Measurements from ENCODE around the gene HDAC7.

Gene HDAC7

DNA sequence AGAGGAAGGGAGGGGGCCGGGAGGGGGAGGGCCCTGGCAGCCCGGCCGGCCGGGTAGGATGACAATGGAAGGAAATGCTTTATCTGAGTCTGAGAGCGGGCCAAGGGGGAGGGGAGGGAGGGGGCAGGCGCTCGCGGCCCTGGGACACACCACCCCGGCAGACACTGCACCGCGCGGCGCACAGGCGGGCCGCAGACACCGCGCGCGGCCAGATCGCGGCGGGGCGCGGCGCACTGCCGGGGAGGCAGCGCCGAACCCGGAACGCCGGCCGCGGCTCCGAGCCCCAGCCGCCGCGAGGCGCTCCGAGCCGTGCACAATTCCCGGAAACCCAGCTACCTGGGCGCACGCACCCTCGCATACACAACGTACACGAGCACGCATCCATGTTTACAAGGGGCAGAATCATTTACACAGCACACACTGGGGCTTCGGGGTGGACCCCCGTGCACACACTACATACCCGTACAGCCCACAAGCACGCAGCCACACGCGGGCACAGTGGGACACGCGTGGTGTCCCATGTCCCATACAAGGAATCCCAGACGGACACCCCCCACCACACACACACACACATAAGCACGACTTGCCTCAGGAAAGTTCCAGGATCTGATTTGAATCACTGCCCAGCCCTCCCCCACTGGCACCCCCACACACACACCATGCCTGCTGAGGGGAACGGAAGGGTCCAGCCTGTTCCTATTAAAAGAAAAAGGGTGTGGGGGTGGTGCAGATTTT is at the start of gene HDAC7:
HDAC7 (minus strand) TSS at position 8 of the 735 bp plus-strand sequence. CDS start 118 bp downstream, outside the sequence.
- DNase-seq = peak; percentile 83

DNA sequence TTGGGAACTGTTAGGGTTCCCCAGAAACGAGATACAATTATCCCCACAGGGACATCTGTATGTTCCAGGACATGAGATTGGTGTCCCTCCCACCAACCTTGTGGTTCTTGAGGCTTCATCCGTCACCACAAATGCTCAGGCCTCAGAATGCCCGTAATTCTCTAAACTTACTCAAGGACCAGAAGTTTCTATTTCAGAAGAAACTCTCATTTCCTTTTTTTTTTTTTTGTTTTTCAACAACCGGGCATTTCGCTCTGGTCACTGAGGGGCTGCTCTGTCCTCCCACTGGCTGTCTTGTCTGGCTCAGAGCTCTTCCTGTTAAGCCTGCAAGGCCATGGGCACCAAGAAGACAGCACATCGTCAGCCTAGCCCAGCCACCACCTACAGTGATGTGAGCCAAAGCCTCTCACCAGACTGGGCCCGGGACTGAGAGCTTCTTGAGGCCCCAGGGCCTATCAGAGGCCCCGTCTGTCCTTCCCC is 48.9 kb upstream of the HDAC7 start:
- no peak for DNase-seq

DNA sequence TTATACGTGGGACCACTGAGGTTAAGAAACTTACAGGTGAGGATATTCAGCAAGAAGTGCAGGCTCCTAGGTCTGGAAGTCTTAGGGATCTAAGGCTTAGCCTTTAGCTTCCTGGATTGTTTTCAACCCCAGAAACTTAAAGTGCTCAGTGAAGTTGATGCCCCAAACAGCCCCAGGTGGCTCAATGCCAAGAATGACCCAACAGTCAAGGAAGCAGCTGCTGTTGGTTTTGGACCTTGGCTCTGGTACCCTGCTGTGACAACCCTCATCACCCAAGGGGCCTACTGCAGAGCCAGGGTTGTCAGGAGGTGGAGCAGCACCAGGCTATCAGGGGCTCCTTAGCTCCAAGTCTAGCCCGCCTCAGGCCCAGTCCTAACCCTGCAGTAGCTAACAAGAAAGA is 48.3 kb upstream of the HDAC7 start:
- DNase-seq = no peak

DNA sequence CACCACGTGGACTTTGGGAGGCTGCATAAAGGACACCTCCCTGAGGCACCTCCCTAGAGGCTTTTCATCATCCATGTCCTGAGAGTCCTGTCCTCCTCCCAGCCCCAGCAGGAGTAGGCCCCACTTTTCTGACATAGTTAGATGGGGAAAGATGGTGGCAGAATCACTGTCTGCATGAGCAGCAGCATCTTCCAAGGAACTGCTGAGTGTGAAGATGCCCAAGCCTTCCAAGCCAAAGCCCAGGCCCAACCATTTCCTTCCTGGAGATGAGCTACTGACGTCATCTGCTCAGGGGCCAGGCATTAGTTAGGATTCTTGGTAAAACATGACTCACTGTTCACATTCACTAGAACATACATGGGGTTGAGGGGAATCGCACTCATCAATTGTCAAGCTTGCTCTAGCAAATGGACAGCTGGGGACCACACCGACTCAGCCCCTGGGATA is 47.8 kb upstream of the HDAC7 start:
- no peak for DNase-seq

DNA sequence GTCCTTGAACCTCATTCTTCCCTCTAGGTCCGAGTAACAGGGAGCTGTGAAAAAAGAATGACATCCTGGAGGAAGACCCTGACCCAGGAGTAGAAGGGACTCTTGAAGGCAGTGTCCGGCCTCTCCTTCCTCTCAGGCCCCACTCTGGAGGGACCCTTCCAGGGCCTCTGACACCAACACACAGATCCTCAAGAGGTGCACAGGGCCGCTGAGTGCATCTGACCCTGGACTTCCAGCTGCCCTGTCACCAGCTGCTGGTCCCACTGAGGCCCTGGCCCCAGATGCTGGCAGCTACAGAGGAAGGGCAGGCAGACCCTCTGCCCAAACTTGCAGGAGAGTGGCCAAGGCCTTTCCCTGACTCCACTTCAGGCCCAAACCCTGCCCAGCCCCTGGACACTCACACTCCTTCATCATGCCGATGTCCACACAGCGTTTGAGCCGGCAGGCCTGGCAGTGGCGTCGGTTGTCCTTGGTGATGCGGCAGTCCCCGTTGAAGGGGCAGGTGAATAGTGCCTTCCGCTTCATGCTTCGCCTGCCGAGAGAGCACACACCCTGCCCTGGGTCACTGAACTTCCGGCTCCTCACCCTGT is 45.0 kb upstream of the HDAC7 start:
- DNase-seq = no peak

DNA sequence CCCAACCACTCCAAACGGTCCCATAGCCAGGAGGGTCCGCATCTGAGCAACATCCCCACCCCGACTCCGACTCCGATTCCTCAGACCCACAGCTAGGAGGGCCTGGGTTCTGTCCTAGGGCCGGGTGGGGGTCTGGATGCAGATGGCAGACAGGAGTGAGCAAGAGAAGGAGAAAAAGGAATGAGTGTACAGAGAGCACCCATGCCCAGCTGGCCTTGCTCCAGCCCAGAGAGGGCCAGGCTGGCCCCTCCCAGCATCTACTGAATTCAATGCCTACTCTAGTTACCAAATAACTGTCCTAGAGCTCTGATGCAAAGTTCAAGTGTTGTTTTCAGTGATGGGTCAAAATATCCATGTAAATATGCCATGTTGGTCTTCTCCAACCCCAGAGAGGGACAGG is 44.3 kb upstream of the HDAC7 start:
- DNase-seq = no peak

DNA sequence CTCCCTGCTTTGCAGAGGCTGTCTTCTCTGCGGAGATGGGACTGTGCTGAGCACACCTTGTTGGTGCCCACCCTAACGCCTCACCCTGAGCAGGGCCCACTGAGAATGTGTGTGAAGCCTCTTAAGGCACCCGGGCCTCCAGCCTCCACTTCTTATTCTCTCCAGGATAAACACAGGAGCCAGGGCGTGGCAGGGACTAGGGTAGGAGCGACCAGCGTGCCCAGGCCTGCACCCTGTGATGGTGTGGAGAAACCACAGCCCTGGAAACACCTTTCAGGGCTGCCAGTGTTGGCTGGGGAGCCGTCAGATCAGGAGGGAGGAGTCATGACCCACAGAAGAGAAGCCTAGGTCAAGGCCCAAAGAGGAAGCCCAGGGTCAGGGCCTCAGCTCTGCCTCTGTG is 43.8 kb upstream of the HDAC7 start:
- DNase-seq = no peak

DNA sequence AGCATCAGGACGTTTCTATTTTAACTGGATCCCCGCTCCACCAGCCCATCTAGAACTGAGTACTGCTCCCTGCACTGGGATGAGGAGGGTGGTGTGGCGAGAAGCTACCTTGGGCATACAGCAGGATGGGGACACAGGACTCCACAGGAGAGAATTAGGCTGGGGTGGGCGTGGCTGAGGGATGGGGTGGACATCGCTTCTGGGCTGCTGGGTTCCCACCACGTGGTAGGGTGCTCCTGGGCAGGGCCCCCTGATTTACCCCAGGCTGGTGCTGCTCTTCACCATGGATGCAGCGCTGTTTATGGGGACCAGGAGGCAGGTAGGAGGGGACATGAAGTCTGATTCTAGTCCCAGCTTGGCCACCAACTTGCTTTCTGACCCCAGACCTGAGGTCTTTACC is 43.2 kb upstream of the HDAC7 start:
- DNase-seq = no peak

DNA sequence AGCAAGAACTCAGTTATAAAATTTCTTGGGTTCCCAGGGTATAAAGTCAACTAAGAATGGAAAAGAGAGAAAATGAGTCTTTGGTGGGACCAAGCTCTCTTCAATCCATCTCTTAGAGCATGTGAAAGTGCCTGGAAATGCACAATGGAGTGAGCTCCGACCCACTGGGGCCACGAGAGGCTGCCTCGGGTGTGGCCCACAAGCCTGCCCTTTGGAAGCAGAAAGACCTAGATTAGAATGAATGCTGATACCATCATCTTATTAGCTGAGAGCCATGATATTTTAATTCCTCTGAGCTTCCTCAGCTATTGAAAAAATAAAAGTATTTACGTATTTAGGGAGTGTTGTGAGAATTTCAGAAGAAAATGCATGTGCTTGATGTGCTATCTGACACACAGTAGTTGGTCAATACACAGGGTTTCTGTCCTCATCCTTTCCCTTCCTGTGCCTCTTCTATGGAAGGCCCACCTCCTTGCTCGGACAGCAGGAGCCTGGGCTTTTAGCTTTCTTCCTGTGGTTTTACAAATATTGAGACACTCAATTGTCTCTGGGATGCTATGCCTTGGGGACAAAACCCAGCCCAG is 42.6 kb upstream of the HDAC7 start:
- DNase-seq = no peak

DNA sequence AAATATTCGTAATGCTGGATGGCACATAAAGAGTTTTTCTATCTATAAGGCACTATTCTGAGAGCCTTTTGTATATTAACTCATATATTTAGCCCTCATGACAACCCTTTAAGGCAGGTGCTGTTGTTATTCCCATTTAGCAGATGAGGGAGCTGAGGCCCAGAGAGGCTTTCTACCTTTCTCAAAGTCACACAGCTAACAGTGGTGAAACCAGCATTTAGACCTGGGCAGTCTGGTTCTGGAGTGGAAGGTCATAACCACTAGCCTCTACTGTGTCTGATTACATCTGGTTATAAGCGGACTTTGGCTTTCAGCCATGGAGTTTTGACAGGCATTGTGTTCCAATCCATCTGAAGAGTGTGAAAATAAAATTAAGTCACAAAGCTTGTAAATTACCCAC is 41.2 kb upstream of the HDAC7 start:
- DNase-seq = no peak

DNA sequence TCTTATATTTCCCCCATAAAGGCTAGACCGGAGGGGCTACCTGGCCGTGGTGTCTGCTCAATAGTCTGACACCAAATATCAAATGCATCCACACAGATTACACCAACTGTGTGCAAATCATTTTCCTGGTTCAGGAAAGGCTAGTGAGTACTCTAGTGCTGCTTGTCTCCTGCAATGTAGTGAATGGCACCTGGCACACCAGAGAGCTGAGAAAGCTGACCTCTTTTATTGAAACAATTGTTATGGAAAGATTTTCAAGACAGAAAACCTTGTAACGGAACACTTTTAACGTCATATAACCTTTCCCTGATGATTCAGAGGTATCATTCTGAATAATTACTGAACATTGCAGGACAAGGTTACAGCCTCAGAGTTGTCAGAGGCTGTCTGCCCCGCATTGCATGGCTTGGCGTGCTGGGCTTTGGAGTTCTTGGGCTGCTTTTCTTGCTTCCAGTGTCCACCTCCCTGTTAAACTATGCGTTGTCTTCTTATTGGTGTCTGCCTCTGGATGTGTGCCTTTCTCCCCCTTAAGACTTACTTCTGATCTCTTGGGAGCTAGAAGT is 40.7 kb upstream of the HDAC7 start:
- DNase-seq = no peak

DNA sequence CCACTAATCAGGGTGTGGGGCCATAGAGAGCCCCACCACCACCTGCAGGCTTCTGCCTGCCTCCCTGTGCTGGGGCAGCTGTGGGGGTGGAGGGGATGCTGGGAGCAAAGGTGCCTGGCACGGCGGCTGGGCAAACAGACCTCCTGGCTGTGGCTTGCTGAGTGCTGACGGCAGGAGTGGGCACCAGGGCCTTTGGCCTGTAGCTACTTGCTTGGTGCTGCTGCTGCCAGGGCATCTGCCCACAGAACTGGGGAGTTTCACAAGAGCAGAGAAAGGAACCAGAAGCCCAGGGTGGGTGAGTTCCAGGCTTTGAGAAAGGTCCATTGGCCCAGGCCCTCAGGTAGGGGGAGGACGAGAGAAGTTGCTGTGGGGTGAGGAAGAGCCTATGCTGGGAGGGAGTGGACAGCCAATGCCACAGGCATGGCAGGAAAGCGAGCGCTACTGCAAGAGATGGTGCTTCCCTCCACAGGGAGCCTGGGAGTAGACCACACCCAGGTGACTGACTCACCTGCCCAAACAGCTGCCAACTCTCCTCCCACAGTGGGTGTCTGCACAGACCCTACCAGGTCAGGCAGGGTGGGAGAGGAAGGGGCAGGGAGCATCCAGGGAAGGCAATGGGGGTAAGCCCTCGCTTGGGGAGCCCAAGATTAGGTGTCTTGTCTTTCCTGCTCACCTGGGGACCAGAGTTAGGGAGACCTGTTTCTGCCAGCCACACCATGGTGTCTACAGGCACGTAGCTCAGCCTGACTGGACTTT is 39.0 kb upstream of the HDAC7 start:
- no peak for DNase-seq

DNA sequence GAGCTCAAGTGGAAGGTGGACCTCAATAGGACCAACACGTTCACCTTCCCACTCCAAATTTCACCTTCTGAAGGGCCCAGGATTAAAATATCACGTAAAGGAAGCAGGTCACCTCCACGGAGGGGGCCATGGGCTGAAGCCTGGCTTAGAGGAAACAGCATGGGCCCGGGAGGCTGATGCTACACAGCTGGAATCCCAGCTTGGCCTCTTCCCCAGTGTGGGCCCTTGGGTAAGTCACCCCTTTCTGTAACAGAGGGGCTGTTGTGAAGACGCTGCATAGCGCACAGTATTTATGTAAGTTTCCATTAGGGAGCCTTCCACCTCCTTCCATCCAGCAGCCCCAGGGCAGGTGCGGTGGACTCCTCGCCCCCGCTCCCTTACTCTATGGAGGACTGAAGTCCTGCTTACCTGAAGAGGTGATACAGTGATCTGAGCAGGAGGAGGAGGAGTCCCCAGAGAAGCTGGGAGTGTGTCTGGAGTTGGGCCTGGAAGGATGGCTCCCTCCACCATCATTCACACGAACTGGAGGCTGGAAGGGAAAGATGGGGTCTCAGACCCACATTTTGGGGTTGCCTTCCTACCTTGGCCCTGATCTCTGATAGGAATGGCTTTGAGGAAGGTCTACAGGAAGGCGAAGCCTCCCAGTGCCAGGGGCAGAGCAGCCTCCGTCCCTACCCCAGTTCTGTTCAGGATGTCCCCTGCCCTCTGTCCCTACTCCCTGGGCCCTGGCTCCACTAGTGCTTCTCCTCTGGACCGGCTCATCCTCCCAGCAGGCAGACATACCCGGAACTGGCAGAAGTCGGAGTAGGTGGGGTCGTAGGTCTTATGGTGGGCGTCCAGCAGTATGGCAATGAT is 37.2 kb upstream of the HDAC7 start:
- DNase-seq = no peak

DNA sequence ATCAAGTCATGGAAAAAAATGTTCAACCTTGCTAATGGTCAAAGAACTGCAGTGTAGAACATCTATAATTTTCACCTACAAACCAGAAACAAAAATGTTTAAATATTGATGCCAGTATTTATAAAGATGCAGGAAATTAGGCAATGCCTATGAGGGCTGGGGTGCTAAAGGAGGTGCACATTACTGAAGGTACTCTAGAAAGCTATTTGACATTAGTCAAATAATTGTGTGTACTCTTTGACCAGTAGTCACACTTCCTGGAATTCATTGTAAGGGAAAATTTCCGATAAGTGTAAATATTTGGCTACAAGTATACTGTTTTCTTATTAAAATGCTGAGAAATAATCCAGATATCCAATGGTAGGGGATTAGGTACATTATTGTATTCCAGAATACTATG is 36.4 kb upstream of the HDAC7 start:
- DNase-seq = no peak

DNA sequence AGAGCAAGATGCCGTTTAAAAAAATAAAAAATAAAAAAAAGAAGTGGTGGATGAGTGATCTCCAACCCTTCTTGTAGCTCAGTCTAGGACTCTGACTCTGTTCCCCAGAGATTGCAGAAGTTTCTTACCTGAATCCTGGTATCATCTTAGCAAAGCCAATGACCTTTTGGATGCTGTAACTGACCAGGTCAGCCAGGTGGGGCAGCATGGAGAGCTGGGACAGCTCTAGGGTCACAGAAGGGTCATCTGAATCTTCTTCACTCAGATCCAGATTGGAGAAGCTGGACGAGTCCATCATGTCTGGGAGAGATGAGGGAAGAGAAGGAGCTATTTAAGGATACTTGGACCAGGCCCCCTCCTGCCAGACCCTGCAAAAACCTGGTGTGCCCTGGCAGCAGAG is 35.8 kb upstream of the HDAC7 start:
- no peak for DNase-seq

DNA sequence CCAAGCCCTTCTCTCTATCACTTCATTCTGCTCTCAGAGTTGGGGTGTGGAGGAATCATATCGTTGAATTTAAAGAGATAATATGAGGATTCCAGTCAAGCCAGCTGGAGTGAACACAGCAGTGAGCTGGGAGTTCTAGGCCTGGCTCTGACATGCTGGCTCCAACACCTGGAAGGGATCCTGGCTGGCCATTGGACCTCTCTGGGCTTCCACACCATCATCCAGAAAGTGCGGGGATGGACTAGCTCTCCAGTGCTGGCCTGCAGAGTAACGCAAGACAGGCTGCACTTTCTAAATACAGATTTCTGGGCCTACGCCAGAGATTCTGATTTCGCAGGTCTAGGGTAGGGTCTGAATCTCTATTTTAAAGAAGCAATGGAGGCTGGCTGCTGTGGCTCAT is 34.8 kb upstream of the HDAC7 start:
- DNase-seq = no peak

DNA sequence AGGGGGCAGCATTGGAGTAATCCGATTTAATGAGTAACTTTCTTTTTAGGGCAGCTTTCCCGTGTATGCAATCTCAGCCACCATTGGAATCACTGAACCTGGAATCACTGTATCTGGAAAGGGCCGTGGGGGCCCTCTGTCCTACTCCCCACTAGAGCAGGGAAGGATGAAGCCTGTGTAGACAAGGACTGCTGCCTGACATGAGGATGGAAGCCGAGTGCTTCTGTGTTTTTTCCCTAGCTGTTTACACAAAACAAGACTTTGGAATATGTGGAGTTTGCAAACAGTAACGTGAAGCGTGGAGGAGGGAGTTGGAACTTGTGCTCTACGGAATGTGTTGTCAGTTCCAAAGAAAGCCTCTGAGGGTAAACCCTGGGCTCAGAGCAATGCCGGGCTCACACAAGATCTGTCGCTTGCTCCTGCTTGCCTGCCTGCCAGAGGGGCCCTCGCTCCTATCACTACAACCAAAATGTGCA is 32.4 kb upstream of the HDAC7 start:
- no peak for DNase-seq

DNA sequence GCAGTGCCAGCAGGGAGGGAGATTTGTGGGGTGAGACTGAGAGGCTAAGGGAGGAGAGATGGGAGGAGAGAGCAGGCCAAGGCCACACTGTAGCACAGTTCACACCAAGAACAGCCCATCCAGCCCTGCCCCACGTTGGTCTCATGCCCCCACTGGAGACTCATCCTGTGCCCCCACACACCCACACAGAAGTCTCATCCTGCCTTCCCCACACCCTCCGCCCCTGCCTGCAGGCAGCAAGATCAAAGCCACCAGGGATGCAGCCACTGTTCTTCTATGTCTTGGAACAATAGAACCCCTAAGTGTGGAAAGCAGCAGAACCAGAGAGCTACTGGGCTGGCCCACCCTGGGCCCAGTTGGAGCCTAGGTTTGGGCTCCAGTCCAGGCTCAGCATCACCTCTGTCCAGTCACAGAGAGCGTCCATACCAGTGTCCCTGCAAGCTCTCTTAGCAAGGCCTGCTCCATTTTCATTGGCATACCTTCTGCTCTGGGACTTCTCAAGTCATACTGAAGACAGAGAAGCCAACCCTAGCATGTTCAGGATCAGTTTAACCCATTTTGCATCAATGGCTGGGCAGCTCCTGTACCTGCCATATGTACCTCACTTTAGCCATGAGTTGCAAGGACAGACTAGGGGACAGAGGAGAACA is 31.7 kb upstream of the HDAC7 start:
- no peak for DNase-seq

DNA sequence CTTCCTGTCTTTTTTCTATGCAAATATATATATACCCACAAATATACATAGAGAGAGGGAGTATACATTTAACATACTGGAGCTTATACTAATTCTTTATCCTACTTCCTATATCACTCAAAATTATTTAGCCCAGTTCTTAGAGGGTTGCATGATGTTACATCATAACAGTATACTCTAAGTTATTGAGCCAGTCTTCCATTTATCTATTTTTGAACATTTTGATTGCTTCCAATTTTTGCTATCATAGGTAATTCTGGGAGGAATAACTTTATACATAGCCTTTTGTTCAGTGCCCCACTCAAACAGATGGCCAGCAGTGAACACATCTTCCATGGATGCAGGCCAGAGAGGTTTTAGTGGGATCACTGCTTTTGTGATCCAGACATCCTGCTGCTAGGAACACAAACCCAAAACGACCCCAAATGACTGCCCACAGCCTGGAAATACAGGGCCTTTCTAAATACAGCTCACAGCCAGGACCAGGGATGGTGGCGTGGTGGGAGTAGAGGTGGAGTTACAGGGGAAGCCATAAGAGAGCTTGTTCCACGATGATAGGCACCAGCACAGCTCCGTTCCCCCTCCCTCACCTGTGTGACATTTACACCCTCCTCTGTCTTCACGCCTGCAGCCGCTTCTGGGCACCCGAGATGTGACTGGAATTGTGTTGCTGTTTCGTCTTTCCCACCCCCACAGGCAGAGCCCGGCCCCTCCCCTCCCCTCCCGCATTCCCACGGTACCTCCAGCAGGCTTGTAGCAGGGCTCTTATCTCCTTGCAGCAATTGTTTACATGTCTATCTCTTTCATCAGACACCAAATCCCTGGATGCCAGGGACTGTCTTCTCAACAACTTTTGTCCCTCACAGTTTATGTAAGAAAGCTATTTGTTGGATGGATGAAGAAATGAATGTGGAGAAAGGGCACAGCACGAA is 30.7 kb upstream of the HDAC7 start:
- no peak for DNase-seq

DNA sequence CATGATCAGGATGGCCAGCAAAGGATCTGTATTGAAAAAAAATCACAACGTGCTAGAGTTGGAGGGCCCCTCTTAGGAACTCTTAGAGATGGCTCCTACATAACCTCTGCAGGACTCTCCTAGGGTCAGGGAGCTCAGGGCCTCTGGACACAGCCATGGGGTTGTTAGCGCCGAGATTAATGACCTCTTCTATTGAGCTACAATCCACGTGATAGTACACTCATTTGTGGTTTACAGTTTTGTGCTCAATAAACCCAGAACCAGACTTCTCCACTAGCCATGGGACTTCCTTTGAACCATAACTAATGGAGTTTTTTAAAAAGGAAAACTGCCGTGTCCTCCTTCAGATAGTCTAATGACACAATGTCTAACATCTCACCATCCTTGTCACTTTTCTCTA is 29.6 kb upstream of the HDAC7 start:
- no peak for DNase-seq

Measured in CD4-positive, alpha-beta T cell treated with Interleukin-12 subunit alpha and Interleukin-12 subunit beta, for 1 hour (primary cell).